Measurements from ENCODE around the gene DCXR.

Gene DCXR

DNA sequence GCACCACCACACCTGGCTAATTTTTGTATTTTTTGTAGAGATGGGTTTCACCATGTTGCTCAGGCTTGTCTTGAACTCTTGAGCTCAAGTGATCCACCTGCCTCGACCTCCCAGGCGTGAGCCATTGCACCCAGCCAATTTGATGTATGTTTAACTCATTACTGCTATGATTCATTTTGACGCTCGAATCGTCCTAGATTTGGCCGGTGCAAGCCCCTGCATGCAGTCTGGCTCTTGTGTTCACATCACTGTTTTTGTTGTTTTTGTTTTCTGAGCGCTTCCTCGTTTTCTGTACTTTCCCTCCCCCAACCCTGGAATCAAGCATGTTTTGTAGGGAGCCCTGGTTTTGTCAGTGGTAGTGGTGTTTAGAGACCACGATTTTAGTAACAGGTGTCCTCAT, 35.9 kb upstream of the DCXR start:
- DNase-seq (ENCODE audit: low read depth in 2 of 3, low spot score in 1 of 3), result no peak

GRCh38 chr17:82072827-82073226, 35.3 kb upstream of the DCXR start:
- DNase-seq (ENCODE audit: low read depth in 2 of 3, low spot score in 1 of 3), result no peak

GRCh38 chr17:82070611-82071010, 33.1 kb upstream of the DCXR start:
- no peak for DNase-seq (ENCODE audit: low read depth in 2 of 3, low spot score in 1 of 3)

DNA sequence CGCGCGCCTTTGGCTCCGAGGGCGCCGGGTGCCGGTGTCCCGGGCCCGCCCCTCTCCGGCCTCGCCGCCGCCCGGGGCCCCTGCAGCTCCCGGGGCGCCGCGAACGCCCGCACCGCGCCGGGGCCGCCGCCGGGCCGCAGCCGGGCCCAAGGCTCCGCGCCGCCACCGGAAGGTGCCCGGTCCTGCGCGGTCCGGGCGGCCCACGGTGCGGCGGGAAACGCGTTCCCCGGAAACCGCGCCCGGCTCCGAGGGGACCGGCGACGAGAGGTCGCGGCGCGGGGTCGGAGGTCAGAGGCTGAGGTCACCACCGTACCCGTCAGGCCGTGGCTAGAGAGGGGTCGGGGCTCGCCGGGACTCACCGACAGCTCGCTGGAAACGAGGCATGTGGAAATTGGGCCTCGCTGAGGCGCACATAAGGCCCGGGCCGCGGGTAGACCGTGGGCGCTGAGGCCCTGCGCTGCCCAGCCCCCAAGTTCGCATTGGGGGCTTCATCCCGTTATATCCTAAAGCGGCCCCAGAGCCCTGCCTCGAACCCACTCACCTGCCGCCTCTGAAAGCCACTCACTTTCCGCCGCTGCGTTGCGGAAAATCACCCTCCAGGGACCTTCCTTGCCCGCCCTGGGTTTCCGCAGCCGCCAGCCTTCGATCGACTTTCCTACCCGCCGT, 28.3 kb upstream of the DCXR start, which contains the start of gene DUS1L:
Gene DUS1L (minus strand): TSS at position 167 of the 666 bp plus-strand sequence. CDS start 745 bp downstream, outside the sequence.
- DNase-seq (ENCODE audit: low read depth in 2 of 3, low spot score in 1 of 3), result peak; percentile 37 to 67 (median 64)

- no peak for DNase-seq (ENCODE audit: low read depth in 2 of 3, low spot score in 1 of 3)
Observed at GRCh38 chr17:82065193-82065637, 27.7 kb upstream of the DCXR start.

GRCh38 chr17:82064433-82065192, 27.1 kb upstream of the DCXR start:
- DNase-seq (ENCODE audit: low read depth in 2 of 3, low spot score in 1 of 3), result no peak

DNA sequence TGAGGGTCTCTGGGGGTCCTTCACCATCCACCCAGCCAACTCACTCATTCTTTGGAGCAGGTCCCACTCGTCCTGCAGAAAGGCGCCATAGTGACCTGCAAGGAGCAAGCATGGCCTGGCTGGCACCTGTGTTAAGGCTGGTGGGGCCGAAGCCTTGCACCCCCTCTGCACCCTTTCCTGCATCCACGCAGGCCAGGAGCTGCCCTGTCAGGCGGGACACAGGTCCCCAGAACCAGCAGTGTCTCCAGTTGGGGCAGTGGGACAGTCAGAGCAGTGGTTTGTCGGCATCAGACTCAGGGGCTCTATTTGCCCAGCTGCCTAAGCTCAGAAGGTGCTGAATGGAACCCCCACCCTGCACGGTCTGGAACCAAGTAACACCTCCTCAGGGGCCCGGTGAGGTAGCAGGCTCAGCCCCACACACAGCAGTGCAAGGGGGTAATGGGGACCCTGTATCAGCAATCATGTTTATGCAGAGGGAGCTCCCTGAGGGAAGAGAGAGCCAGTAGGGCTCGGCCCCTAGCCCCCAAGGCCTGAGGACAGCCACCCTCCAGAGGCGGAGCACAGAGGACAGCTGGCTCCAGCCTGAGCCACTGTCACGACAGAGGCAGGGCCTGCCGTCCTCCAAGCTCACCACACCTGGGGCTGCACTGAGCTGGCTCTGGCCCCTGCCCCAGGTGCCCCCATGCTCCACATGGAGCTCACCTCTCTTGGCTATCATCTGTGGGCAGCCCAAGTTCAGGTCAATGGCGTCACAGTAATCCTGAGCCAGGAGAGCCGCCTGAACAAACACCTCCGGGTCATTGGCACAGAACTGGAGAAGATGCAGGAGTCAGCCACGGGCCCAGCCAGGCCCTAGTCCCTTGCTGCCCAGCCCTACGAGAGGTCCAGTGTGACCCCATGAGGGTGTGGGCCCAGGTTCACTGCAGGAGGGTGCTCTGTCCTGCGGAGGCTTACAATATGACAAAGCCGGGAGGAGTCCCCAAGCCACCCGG, 26.2 kb upstream of the DCXR start:
- no peak for DNase-seq (ENCODE audit: low read depth in 2 of 3, low spot score in 1 of 3)

- no peak for DNase-seq (ENCODE audit: low read depth in 2 of 3, low spot score in 1 of 3)
Observed at GRCh38 chr17:82062984-82063368, 25.5 kb upstream of the DCXR start.

- no peak for DNase-seq (ENCODE audit: low read depth in 2 of 3, low spot score in 1 of 3)
Observed at GRCh38 chr17:82062076-82062983, 24.8 kb upstream of the DCXR start.

DNA sequence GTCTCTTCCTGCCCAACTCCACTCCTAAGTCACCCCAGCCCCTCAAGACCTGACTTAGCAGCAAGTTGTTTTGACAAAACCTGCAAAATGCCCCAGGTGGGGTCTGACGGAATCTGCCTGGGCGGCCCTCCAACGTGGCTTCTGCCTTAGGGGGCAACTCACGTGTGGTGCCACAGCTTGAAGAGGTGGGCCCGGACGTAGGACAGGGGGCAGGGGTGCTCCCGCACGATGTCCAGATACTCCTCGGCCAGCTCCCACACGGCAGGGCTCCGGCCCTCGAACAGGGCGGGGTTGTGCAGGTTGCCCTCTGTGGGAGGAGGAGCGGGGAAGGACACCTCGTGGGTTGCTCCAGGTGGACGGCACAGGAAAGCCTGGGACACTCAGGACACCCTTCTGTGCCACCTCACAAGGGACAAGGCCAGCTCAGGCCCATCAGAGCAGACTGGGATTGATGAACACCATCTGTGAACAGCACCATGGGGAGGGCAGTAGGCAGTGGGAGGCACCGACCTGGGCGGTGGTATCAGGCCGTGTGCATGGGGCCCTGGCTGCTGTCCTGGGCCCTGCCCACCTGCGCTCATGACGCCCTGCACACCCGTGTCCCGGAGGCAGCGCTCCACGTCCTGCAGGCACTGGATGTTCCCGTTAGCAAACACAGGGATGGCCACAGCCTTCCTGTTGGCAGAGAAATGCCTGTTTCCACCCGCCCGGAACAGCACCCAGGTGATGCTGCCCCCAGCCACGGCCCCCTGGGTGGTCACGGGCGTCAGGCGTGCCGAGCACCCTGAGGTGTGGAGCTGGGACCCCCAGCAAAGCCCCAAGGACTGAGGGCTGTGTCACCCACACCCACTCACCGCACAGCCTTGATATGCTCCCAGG, 23.8 kb upstream of the DCXR start:
- DNase-seq (ENCODE audit: low read depth in 2 of 3, low spot score in 1 of 3), result no peak

DNA sequence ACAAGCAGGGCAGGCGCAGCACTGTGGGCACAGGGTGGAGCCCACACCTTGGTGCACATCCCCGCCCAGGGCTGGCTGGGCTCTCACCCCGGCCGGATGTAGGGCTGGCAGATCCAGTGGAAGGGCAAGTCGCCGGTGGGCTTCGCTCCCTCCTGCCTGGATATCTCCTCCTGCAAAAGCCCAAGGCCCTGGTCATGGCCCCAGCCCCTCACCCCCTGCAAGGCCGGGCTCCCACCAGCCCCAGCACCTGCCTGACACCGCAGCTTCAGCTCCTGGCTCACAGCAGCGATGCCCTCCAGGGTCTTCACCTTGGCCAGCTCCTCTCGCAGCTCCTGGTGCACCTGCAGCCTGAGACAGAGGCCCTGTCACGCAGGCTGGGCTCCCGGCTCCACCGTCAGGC, 23.1 kb upstream of the DCXR start:
- no peak for DNase-seq (ENCODE audit: low read depth in 2 of 3, low spot score in 1 of 3)

- DNase-seq (ENCODE audit: low read depth in 2 of 3, low spot score in 1 of 3), result no peak
Observed at GRCh38 chr17:82060001-82060380, 22.5 kb upstream of the DCXR start.

GRCh38 chr17:82059272-82060000, 21.9 kb upstream of the DCXR start:
- DNase-seq (ENCODE audit: low read depth in 2 of 3, low spot score in 1 of 3), result no peak

GRCh38 chr17:82058855-82059249, 21.4 kb upstream of the DCXR start:
- DNase-seq (ENCODE audit: low read depth in 2 of 3, low spot score in 1 of 3), result no peak

DNA sequence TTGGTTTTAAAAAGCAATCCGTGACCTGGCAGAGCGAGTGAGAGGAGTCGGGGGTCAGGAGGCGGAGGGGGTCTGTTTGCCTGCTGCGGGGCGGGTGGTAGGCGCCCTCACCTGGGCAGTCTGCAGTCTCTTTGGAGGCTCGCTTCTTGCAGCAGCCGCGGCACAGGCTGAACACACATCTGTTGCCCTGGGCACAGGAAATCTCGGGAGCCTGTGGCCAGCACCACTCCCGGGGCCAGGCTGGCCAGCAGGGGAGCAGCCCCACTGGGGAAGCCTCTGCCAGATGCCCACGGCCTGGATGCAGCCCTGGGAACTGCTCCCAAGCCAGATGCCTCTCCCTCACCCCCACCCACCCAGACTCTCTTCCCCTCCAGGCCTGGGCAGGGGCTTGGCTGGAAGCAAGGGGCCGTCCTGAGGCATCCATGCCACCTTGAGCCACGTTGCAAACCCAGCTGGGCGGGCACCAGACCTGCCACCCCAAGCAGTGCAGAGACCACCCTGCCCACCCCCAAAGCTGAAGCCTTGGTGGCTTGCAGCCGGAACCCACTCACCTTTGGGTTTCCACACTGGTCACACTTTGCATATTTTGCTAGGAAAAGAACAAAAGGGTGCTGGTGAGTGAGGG, 20.8 kb upstream of the DCXR start:
- DNase-seq (ENCODE audit: low read depth in 2 of 3, low spot score in 1 of 3), result no peak

GRCh38 chr17:82056729-82057621, 19.5 kb upstream of the DCXR start:
- DNase-seq (ENCODE audit: low read depth in 2 of 3, low spot score in 1 of 3), result no peak

DNA sequence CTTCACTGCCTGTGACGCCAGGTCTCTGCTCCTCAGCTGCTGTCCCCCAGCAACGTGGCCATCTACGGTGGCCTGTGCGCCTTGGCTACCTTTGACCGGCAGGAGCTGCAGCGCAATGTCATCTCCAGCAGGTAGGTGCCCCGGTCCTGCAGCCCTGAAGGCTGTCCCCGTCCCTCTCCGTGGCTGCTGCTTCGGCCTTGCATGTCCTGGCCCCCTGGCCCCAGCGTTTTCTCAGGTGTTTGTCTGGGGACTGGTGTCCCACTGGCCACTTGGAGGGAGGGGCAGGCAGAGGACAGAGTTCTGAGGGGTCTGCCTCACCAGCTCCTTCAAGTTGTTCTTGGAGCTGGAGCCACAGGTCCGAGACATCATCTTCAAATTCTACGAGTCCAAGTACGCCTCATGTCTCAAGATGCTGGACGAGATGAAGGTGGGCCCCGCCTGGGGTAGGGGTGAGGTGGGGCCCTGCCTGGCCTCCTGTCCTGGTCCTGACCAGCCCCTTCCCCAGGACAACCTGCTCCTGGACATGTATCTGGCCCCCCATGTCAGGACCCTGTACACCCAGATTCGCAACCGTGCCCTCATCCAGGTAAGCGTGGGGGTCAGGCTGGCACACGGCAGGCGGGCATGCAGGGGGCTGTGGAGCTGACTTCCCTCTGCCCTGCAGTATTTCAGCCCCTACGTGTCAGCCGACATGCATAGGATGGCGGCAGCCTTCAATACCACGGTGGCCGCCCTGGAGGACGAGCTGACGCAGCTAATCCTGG, 18.6 kb upstream of the DCXR start:
- DNase-seq (ENCODE audit: low read depth in 2 of 3, low spot score in 1 of 3), result no peak
